ENCODE data around the gene CPT1B. TPM values are rescaled to one million over a fixed set of nuclear protein-coding genes. Genes with fewer than 3 reads are reported as not detected.

CPT1B gene
- total RNA-seq, 1 experiment from 2014 or later = 13.1 TPM

DNA sequence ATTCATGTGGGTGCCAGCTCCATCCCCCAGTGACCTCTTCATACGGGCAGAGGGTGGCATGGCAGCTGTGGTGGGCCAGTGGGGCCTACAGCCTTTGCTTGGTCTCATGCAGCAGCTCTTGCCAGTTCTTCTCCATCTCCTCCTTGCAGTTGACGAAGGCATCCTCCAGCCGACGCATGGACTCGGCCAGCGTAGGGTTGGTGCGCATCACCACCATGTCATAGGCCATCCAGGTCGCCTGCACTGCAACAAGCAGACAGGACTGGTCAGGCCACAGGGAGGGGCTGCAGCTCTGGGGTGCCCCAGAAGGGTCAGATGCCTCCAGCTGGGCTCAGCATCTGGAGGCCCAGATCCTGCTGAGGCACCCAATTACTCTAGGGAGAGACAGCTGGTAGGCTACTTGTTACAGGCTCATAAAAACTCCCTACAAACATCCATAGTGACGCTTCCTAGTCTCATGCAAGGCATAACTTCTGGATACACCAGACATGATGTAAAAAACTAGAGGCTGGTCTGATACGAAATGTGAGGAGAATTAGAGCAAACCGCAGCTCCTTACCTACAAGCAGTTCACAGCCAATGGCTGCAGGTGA lies 27.0 kb downstream of the CPT1B start:
- no peak overlapping the region for H3K9ac ChIP-seq (ENCODE audit: low read length)
- ChIA-PET CTCF (no interaction called here), POLR2A (ENCODE audit: unreplicated experiment) (no interaction called here)
- H3K9me2 ChIP-seq (replicated peaks; ENCODE audit: low read length) = no peaks in the 10 kb centered on the region
- ATAC-seq = no peak
- no peaks in the 10 kb centered on the region for H3K9me3 ChIP-seq (ENCODE audit: low read length)
- no peaks in the 10 kb centered on the region for H3F3A ChIP-seq (ENCODE audit: low read length, unreplicated experiment)
- H3K79me2 ChIP-seq (ENCODE audit: low read length) = no peaks in the 10 kb centered on the region
- no peaks in the 10 kb centered on the region for H3K36me3 ChIP-seq (ENCODE audit: low read depth, low read length)
- DNase-seq = no peak
- no peaks in the 10 kb centered on the region for H3K4me1 ChIP-seq (ENCODE audit: insufficient read depth, low read length)
- H3K4me2 ChIP-seq (ENCODE audit: low read length) = no peak overlapping the region
- H4K20me1 ChIP-seq (ENCODE audit: low read length) = no peaks in the 10 kb centered on the region
- intact Hi-C loops (cut with micrococcal nuclease) = no loop called here
- no peak overlapping the region for H3K27ac ChIP-seq (ENCODE audit: low read length)
- TF ChIP-seq EZH2 (IDR thresholded peaks at IDR 0.05; ENCODE audit: low read length, unreplicated experiment) = no peak
- TF ChIP-seq EZH2phosphoT487 (IDR thresholded peaks at IDR 0.05; ENCODE audit: borderline replicate concordance, low read length) = no peak
- TF ChIP-seq, protein P1, sequence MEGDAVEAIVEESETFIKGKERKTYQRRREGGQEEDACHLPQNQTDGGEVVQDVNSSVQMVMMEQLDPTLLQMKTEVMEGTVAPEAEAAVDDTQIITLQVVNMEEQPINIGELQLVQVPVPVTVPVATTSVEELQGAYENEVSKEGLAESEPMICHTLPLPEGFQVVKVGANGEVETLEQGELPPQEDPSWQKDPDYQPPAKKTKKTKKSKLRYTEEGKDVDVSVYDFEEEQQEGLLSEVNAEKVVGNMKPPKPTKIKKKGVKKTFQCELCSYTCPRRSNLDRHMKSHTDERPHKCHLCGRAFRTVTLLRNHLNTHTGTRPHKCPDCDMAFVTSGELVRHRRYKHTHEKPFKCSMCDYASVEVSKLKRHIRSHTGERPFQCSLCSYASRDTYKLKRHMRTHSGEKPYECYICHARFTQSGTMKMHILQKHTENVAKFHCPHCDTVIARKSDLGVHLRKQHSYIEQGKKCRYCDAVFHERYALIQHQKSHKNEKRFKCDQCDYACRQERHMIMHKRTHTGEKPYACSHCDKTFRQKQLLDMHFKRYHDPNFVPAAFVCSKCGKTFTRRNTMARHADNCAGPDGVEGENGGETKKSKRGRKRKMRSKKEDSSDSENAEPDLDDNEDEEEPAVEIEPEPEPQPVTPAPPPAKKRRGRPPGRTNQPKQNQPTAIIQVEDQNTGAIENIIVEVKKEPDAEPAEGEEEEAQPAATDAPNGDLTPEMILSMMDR (conservative IDR thresholded peaks at IDR 0.05; ENCODE audit: low read depth, low read length) = no peak
- no peak overlapping the region for H3K4me3 ChIP-seq (ENCODE audit: low read length)
- no peaks in the 10 kb centered on the region for H3K27me3 ChIP-seq (ENCODE audit: low read length)
- H2AFZ ChIP-seq (ENCODE audit: low read length) = no peak overlapping the region
- BruUV-seq (replicated peaks) = no TSS peak

DNA sequence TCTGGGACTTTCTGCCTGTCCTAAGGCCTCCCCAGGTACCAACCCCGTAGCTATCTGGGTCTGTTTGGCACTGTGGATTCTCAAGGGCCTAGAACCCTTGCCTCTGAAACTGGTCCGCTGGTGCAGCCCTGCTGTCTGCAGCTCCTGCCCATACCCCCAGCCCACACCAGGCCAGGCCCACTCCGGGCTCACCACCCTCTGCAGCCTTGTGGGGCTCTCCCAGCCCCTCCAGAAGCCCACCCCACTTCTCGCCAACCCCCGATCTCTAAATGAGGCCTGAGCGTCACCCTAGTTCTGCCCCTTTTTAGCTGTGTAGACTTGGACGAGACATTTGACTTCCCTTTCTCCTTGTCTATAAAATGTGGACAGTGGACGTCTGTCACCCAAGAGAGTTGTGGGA lies 27.8 kb downstream of the CPT1B start:
- Histone ChIP-seq H3K9ac (ENCODE audit: low read length) (no peak overlapping the region), H2AFZ (ENCODE audit: low read length) (no peak overlapping the region), H3K36me3 (ENCODE audit: low read depth, low read length) (no peaks in the 10 kb centered on the region), H3K4me3 (ENCODE audit: low read length) (no peak overlapping the region), H3K4me1 (ENCODE audit: insufficient read depth, low read length) (no peaks in the 10 kb centered on the region), H3F3A (ENCODE audit: low read length, unreplicated experiment) (no peaks in the 10 kb centered on the region), H3K4me2 (ENCODE audit: low read length) (no peak overlapping the region), H3K9me3 (ENCODE audit: low read length) (no peaks in the 10 kb centered on the region), H3K27ac (ENCODE audit: low read length) (no peak overlapping the region), H3K27me3 (ENCODE audit: low read length) (no peaks in the 10 kb centered on the region), H3K79me2 (ENCODE audit: low read length) (no peaks in the 10 kb centered on the region), H4K20me1 (ENCODE audit: low read length) (no peaks in the 10 kb centered on the region), H3K9me2 (replicated peaks; ENCODE audit: low read length) (no peaks in the 10 kb centered on the region)
- no TSS peak for BruUV-seq (replicated peaks)
- ChIA-PET CTCF (no interaction called here), POLR2A (ENCODE audit: unreplicated experiment) (no interaction called here)
- TF ChIP-seq, protein P1 (conservative IDR thresholded peaks at IDR 0.05; ENCODE audit: low read depth, low read length) = no peak
- no peak for TF ChIP-seq EZH2 (IDR thresholded peaks at IDR 0.05; ENCODE audit: low read length, unreplicated experiment)
- intact Hi-C loops (cut with micrococcal nuclease) = no loop called here
- ATAC-seq = no peak
- no peak for DNase-seq

DNA sequence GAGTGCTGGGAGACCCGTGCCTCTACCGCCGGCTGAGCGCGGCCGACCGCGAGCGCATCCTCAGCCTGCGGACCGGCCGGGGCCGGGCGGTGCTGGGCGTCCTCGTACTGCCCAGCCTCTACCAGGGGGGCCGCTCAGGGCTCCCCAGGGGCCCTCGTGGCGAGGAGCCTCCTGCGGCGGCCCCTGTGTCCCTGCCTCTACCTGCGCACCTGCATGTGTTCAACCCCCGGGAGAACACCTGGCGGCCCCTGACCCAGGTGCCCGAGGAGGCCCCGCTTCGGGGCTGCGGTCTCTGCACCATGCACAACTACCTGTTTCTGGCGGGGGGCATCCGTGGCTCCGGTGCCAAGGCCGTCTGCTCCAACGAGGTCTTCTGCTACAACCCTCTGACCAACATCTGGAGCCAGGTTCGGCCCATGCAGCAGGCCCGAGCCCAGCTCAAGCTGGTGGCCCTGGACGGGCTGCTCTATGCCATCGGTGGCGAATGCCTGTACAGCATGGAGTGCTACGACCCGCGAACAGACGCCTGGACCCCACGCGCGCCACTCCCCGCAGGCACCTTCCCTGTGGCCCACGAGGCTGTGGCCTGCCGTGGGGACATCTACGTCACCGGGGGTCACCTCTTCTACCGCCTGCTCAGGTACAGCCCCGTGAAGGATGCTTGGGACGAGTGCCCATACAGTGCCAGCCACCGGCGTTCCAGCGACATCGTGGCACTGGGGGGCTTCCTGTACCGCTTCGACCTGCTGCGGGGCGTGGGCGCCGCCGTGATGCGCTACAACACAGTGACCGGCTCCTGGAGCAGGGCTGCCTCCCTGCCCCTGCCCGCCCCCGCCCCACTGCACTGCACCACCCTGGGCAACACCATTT lies 29.1 kb downstream of the CPT1B start:
- H3K9ac ChIP-seq (ENCODE audit: low read length) = no peak overlapping the region
- CTCF ChIA-PET = no interaction called here
- no peaks in the 10 kb centered on the region for H3K27me3 ChIP-seq (ENCODE audit: low read length)
- no peak overlapping the region for H3K27ac ChIP-seq (ENCODE audit: low read length)
- no peak for ATAC-seq
- no peak overlapping the region for H3K4me2 ChIP-seq (ENCODE audit: low read length)
- H3K79me2 ChIP-seq (ENCODE audit: low read length) = no peaks in the 10 kb centered on the region
- POLR2A ChIA-PET (ENCODE audit: unreplicated experiment) = no interaction called here
- no peak for DNase-seq
- intact Hi-C loops (cut with micrococcal nuclease) = no loop called here
- no peaks in the 10 kb centered on the region for H3K36me3 ChIP-seq (ENCODE audit: low read depth, low read length)
- no peaks in the 10 kb centered on the region for H3K4me1 ChIP-seq (ENCODE audit: insufficient read depth, low read length)
- no peaks in the 10 kb centered on the region for H3F3A ChIP-seq (ENCODE audit: low read length, unreplicated experiment)
- TF ChIP-seq EZH2phosphoT487 (IDR thresholded peaks at IDR 0.05; ENCODE audit: borderline replicate concordance, low read length) (no peak), EZH2 (IDR thresholded peaks at IDR 0.05; ENCODE audit: low read length, unreplicated experiment) (no peak)
- TF ChIP-seq, protein P1 (conservative IDR thresholded peaks at IDR 0.05; ENCODE audit: low read depth, low read length) = no peak
- no peaks in the 10 kb centered on the region for H3K9me2 ChIP-seq (replicated peaks; ENCODE audit: low read length)
- BruUV-seq (replicated peaks) = no TSS peak
- H4K20me1 ChIP-seq (ENCODE audit: low read length) = no peaks in the 10 kb centered on the region
- no peak overlapping the region for H2AFZ ChIP-seq (ENCODE audit: low read length)
- H3K9me3 ChIP-seq (ENCODE audit: low read length) = no peaks in the 10 kb centered on the region
- H3K4me3 ChIP-seq (ENCODE audit: low read length) = no peak overlapping the region

Measured in PC-3 (cell line).